Brain microvascular endothelial cell (primary cell): ENCODE measurements around the gene MEIOB.

Source experiments
- DNase-seq: peaks from one replicate; pipeline ENCODE4 v3.0.0-alpha.2; 2020
- H3K27ac ChIP-seq: fragments of 250-450 bp; sonication (Bioruptor Pico); 2 replicates; pipeline ENCODE4 v1.5.1; 2020; ENCODE audit warnings: mild to moderate bottlenecking, moderate library complexity
- H3K27me3 ChIP-seq: fragments of 250-450 bp; sonication (Bioruptor Pico); replicated peaks from 2 replicates; pipeline ENCODE4 v1.5.1; 2020; ENCODE audit warnings: mild to moderate bottlenecking
- H3K36me3 ChIP-seq: fragments of 250-450 bp; sonication (Bioruptor Pico); replicated peaks from 2 replicates; pipeline ENCODE4 v1.5.1; 2020; ENCODE audit warnings: mild to moderate bottlenecking
- H3K4me3 ChIP-seq: 2 replicates; pipeline ENCODE4 v1.5.1; 2011; ENCODE audit warnings: low read depth, mild to moderate bottlenecking, control low read depth, low read length, moderate library complexity
- in situ Hi-C: cut with HindIII; loops from 2 replicates; pipeline ENCODE4 v1.10.0; 2017; ENCODE audit warnings: low sequenced_read_pairs, low pct_ligation_motif_present
- TF ChIP-seq, protein P1 (sequence below): IDR thresholded peaks from 2 replicates; pipeline ENCODE4 v1.5.1; 2011; ENCODE audit warnings: low read depth, mild to moderate bottlenecking, moderate library complexity, low read length, control low read depth, inconsistent platforms; ENCODE audit errors: missing control alignments

MEIOB gene

DNA sequence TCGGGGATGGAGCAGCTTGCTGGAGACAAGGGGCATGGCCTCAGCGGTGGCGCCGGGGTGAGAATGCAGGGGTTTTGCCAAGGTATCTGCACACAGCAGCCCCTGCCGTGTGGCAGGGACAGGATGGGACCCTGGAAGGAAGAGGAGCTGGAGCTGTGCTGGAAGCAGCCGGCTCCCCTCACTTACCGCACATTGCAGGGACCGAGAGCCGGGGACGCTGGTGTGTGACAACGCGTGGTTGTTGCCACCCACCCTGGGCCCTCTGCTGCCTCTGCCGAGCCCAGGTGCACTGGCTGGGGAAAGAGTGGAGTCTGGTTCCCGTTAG lies 86.2 kb downstream of the MEIOB start:
- no peaks in the 10 kb centered on the region for H3K27me3 ChIP-seq
- peaks cover 31% of the 10 kb centered on the region for H3K36me3 ChIP-seq
- TF ChIP-seq, protein P1, sequence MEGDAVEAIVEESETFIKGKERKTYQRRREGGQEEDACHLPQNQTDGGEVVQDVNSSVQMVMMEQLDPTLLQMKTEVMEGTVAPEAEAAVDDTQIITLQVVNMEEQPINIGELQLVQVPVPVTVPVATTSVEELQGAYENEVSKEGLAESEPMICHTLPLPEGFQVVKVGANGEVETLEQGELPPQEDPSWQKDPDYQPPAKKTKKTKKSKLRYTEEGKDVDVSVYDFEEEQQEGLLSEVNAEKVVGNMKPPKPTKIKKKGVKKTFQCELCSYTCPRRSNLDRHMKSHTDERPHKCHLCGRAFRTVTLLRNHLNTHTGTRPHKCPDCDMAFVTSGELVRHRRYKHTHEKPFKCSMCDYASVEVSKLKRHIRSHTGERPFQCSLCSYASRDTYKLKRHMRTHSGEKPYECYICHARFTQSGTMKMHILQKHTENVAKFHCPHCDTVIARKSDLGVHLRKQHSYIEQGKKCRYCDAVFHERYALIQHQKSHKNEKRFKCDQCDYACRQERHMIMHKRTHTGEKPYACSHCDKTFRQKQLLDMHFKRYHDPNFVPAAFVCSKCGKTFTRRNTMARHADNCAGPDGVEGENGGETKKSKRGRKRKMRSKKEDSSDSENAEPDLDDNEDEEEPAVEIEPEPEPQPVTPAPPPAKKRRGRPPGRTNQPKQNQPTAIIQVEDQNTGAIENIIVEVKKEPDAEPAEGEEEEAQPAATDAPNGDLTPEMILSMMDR, result no peak
- H3K27ac ChIP-seq, result no peak overlapping the region
- no peak for DNase-seq
- no peak overlapping the region for H3K4me3 ChIP-seq
- in situ Hi-C loops, result no loop called here

- Histone ChIP-seq H3K36me3 (peaks cover 33% of the 10 kb centered on the region), H3K27ac (no peak overlapping the region), H3K4me3 (no peak overlapping the region), H3K27me3 (no peaks in the 10 kb centered on the region)
- DNase-seq, result no peak
- TF ChIP-seq, protein P1, result no peak
- in situ Hi-C loops, result no loop called here
These were observed 86.8 kb downstream of the MEIOB start for GRCh38 chr16:1784977-1785845.
